K562 (cell line): ENCODE data around the gene FRYL. TPM values are rescaled to one million over a fixed set of nuclear protein-coding genes. Genes with fewer than 3 reads are reported as not detected.

ENCODE experiments used
- ATAC-seq: fragments of 200-7000 bp; cut with Tn5 transposase; 3 replicates; pipeline ENCODE4 v1.9.1; 2020; ENCODE audit warnings: moderate library complexity
- BruUV-seq: library from RNA; stranded (reverse); fragments of 400-500 nt; replicated peaks from 2 replicates; lab custom pipeline; 2021; lab: Mats Ljungman, UMichigan
- CTCF ChIA-PET: fragments of 300-600 bp; formaldehyde crosslinking; extraction: SDS; loops from one replicate; lab custom pipeline; 2021; ENCODE audit warnings: low intra/inter-chr PET ratio; lab: Yijun Ruan, JAX
- POLR2A ChIA-PET: fragments of 300-600, 350-650 bp; sonication (Branson Sonifier 250); formaldehyde crosslinking; extraction: SDS; loops from one replicate; lab custom pipeline; 2021; ENCODE audit warnings: antibody characterized with exemption, inconsistent platforms; lab: Yijun Ruan, JAX
- DNase-seq, 4 experiments: peaks; one replicate each; pipeline versions ENCODE4 v3.0.0 to v3.0.0-alpha.2; 2011 to 2018; ENCODE audit warnings: low spot score in 3 of 4, mixed read lengths in 3 of 4; ENCODE audit errors: extremely low read depth in 1 of 4
- FAIRE-seq: peaks from 2 replicates; lab custom pipeline; 2011; peaks lifted over from hg19 to GRCh38; lab: Jason Lieb, UNC
- H2AFZ ChIP-seq: 2 replicates; pipeline ENCODE4 v1.6.0; 2011; ENCODE audit warnings: low read depth, low read length, control low read depth, inconsistent platforms
- H3K27ac ChIP-seq: fragments of 200-600 bp; 3 replicates; pipeline ENCODE4 v1.8.0; 2011; ENCODE audit warnings: low read depth, mild to moderate bottlenecking, control low read depth, inconsistent platforms, low read length, moderate library complexity, mixed read lengths; ENCODE audit errors: extremely low read depth
- H3K27me3 ChIP-seq, 2 experiments: fragments of 300-600 bp in 1 of 2; 2 replicates in 1 of 2; 3 replicates in 1 of 2; pipeline versions ENCODE4 v1.6.0 to v1.8.0; 2011; ENCODE audit warnings: inconsistent platforms in 2 of 2, low read length in 2 of 2, mild to moderate bottlenecking in 1 of 2, mixed read lengths in 1 of 2, moderate library complexity in 1 of 2; ENCODE audit not compliant: control insufficient read depth in 2 of 2, insufficient read depth in 2 of 2
- H3K36me3 ChIP-seq: fragments of 300-600 bp; 3 replicates; pipeline ENCODE4 v1.8.0; 2011; ENCODE audit warnings: mild to moderate bottlenecking, low read length, inconsistent platforms; ENCODE audit not compliant: control insufficient read depth, insufficient read depth
- H3K4me1 ChIP-seq, 2 experiments: fragments of 200-600 bp in 1 of 2; replicated peaks in 1 of 2; 2 replicates in 1 of 2; 3 replicates in 1 of 2; pipeline versions ENCODE4 v1.5.1 to v1.8.0; 2011; ENCODE audit warnings: inconsistent platforms in 2 of 2, low read length in 2 of 2, mild to moderate bottlenecking in 1 of 2, mixed read lengths in 1 of 2, moderate library complexity in 1 of 2; ENCODE audit not compliant: control insufficient read depth in 2 of 2, insufficient read depth in 2 of 2
- H3K4me2 ChIP-seq: 2 replicates; pipeline ENCODE4 v1.6.1; 2011; ENCODE audit warnings: low read length, control low read depth, inconsistent platforms, mixed read lengths; ENCODE audit not compliant: insufficient read depth
- H3K4me3 ChIP-seq: fragments of 200-600 bp; sonication (generic), shearing (Covaris generic); 2 replicates; pipeline ENCODE4 v1.5.1; 2016; ENCODE audit warnings: control low read depth, inconsistent platforms
- H3K79me2 ChIP-seq: fragments of 200-600 bp; 3 replicates; pipeline ENCODE4 v1.8.0; 2011; ENCODE audit warnings: low read length, inconsistent platforms; ENCODE audit not compliant: control insufficient read depth, insufficient read depth
- H3K9ac ChIP-seq, 2 experiments: 2 replicates each; pipeline versions ENCODE4 v1.6.0 to v1.6.1; 2011; ENCODE audit warnings: low read depth in 2 of 2, low read length in 2 of 2, control low read depth in 1 of 2, inconsistent platforms in 1 of 2, mild to moderate bottlenecking in 1 of 2, mixed read lengths in 1 of 2; ENCODE audit not compliant: insufficient read depth in 1 of 2
- H3K9me1 ChIP-seq: one replicate; pipeline ENCODE4 v1.6.0; 2011; ENCODE audit warnings: inconsistent platforms, mild to moderate bottlenecking, low read length, moderate library complexity; ENCODE audit not compliant: control insufficient read depth, insufficient read depth
- H3K9me3 ChIP-seq: replicated peaks from 2 replicates; pipeline ENCODE4 v1.5.1; 2011; ENCODE audit warnings: low read depth, low read length, inconsistent platforms; ENCODE audit not compliant: control insufficient read depth, insufficient read depth
- H4K20me1 ChIP-seq: replicated peaks from 2 replicates; pipeline ENCODE4 v1.6.1; 2011; ENCODE audit warnings: low read length, inconsistent platforms, mixed read lengths; ENCODE audit not compliant: control insufficient read depth, insufficient read depth
- C11orf30 ChIP-seq: fragments of 450-650 bp; IDR thresholded peaks from 2 replicates; pipeline ENCODE4 v1.6.1; 2016; ENCODE audit warnings: low read depth, mild to moderate bottlenecking
- CBFA2T3 ChIP-seq: fragments of 450-650 bp; IDR thresholded peaks from 2 replicates; pipeline ENCODE4 v1.6.1; 2017
- COPS2 ChIP-seq: fragments of 450-650 bp; conservative IDR thresholded peaks from 2 replicates; pipeline ENCODE4 v1.6.1; 2016; ENCODE audit warnings: mild to moderate bottlenecking, moderate library complexity
- MAFG ChIP-seq: fragments of 450-650 bp; conservative IDR thresholded peaks from 2 replicates; pipeline ENCODE4 v1.6.1; 2016; ENCODE audit warnings: missing genetic modification characterization, missing compliant biosample characterization
- NFE2L1 ChIP-seq: fragments of 450-650 bp; IDR thresholded peaks from 2 replicates; pipeline ENCODE4 v1.6.1; 2016; ENCODE audit warnings: missing genetic modification characterization, low read depth, mild to moderate bottlenecking, missing compliant biosample characterization, moderate library complexity, borderline replicate concordance
- PCBP1 ChIP-seq: fragments of 200-400 bp; formaldehyde crosslinking; IDR thresholded peaks from 2 replicates; pipeline ENCODE4 v1.6.1; 2018; ENCODE audit warnings: mild to moderate bottlenecking, low read depth, low read length; ENCODE audit not compliant: poor library complexity, severe bottlenecking
- PKNOX1 ChIP-seq: fragments of 450-650 bp; IDR thresholded peaks from 2 replicates; pipeline ENCODE4 v1.6.1; 2016
- PURB ChIP-seq: sonication (generic); formaldehyde crosslinking; IDR thresholded peaks from 2 replicates; pipeline ENCODE4 v1.9.0; 2021; ENCODE audit warnings: low read depth, mild to moderate bottlenecking, missing genetic modification reagents
- PYGO2 ChIP-seq: fragments of 450-650 bp; IDR thresholded peaks from 2 replicates; pipeline ENCODE4 v1.6.1; 2016; ENCODE audit warnings: mild to moderate bottlenecking, missing genetic modification characterization, moderate library complexity, missing compliant biosample characterization
- RFX5 ChIP-seq: IDR thresholded peaks from 2 replicates; pipeline ENCODE4 v1.6.1; 2011; ENCODE audit warnings: low read depth, mild to moderate bottlenecking, improper control_type of control experiment, low read length
- SMARCE1 ChIP-seq: fragments of 450-650 bp; IDR thresholded peaks from 2 replicates; pipeline ENCODE4 v1.7.1; 2016; ENCODE audit warnings: mild to moderate bottlenecking
- SNAPC5 ChIP-seq: fragments of 250-450 bp; sonication (Bioruptor Pico); IDR thresholded peaks from 2 replicates; pipeline ENCODE4 v1.8.0; 2021; ENCODE audit warnings: moderate library complexity, mild to moderate bottlenecking, inconsistent platforms
- TAF9B ChIP-seq: fragments of 450-650 bp; IDR thresholded peaks from 2 replicates; pipeline ENCODE4 v1.6.1; 2018; ENCODE audit warnings: mild to moderate bottlenecking; ENCODE audit not compliant: partially characterized antibody
- XRCC5 ChIP-seq: fragments of 200-400 bp; formaldehyde crosslinking; IDR thresholded peaks from 2 replicates; pipeline ENCODE4 v1.6.1; 2017; ENCODE audit warnings: low read depth, mild to moderate bottlenecking, low read length
- ZFP36 ChIP-seq: fragments of 150-350 bp; IDR thresholded peaks from 2 replicates; pipeline ENCODE4 v1.6.1; 2018; ENCODE audit warnings: low read length, low read depth; ENCODE audit not compliant: partially characterized antibody
- ZNF24 ChIP-seq: fragments of 450-650 bp; IDR thresholded peaks from 2 replicates; pipeline ENCODE4 v1.6.1; 2016
- ZNF316 ChIP-seq: fragments of 450-650 bp; IDR thresholded peaks from 2 replicates; pipeline ENCODE4 v1.6.1; 2016
- ZNF408 ChIP-seq: fragments of 250-450 bp; sonication (Bioruptor Pico); IDR thresholded peaks from 2 replicates; pipeline ENCODE4 v1.4.0; 2020; ENCODE audit warnings: low read depth, mild to moderate bottlenecking, moderate library complexity
- WGBS: fragments of 100-300 bp; shearing (Covaris generic); methylation state at CpG from one replicate; pipeline ENCODE4 v1.1.6; 2016; ENCODE audit warnings: low coverage, mixed read lengths; ENCODE audit not compliant: insufficient coverage; ENCODE audit errors: missing lambda C conversion rate; 5-methylcytosine and 5-hydroxymethylcytosine counted together
- in situ Hi-C: fragments of 300-500 bp; cut with MboI; formaldehyde crosslinking; loops from 4 replicates; pipeline ENCODE4 v1.15.0; 2018; ENCODE audit warnings: inconsistent platforms, mixed read lengths
- intact Hi-C: fragments of 100-400 bp; cut with micrococcal nuclease; formaldehyde crosslinking; loops from 2 replicates; pipeline ENCODE4 v1.14.2; 2022
- polyA plus RNA-seq, 8 experiments: library from polyadenylated mRNA; depleted of rRNA in 4 of 8; stranded (reverse) in 5 of 8; unstranded in 3 of 8; fragments of >200 nt; fragmentation: Nextera tagmentation in 2 of 8; fragmentation: Illumina TruSeq in 1 of 8; extraction: Ambion mirVana in 2 of 8; extraction: Trizol in 1 of 8; gene quantifications; 2 replicates each; pipeline versions ENCODE4 v1.2.1 to v1.2.3, GENCODE V29; 2011 to 2014; ENCODE audit warnings: inconsistent platforms in 1 of 8, missing spikeins in 1 of 8
- total RNA-seq, 7 experiments: library from RNA; depleted of rRNA in 6 of 7; stranded (reverse); fragments of >200 nt in 6 of 7; fragmentation: Illumina TruSeq in 2 of 7; extraction: Trizol in 2 of 7; gene quantifications; 2 replicates each; pipeline versions ENCODE4 v1.2.1 to v1.2.3, GENCODE V29; 2011 to 2021; ENCODE audit warnings: low replicate concordance in 1 of 7
- TF ChIP-seq, protein P1 (sequence below): sonication (generic); IDR thresholded peaks from 2 replicates; pipeline ENCODE4 v1.6.1; 2016

FRYL gene
- total and polyA plus RNA-seq, 9 of the 15 experiments (the other 6 are each of a cell fraction or from before 2014, with no cell fraction given), result 7.2 to 34.9 (median 15.9) TPM

DNA sequence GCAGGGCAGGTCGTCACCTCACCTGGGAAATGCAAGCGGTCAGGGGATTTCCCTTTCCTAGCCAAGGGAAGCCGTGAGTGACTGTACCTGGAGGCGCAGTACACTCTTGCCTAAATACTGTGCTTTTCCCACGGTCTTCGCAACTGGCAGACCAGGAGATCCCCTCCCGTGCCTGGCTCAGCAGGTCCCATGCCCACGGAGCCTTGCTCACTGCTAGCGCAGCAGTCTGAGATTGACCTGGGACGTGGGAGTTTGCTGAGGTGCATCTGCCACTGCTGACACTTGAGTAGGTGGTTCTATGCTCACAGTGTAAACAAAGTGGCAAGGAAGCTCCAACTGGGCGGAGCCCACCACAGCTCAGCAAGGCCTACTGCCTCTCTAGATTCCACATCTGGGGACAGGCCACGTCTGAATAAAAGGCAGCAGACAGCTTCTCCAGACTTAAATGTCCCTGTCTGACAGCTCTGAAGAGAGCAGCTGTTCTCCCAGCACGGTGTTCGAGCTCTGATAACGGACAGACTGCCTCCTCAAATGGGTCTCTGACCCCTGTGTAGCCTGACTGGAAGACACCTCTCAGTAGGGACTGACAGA is 51.1 kb downstream of the FRYL start (continued):
- peak; percentile 56 for TF ChIP-seq TAF9B
- TF ChIP-seq, all 486 proteins: peak for 39; not testable (repeated sequence) for 447

DNA sequence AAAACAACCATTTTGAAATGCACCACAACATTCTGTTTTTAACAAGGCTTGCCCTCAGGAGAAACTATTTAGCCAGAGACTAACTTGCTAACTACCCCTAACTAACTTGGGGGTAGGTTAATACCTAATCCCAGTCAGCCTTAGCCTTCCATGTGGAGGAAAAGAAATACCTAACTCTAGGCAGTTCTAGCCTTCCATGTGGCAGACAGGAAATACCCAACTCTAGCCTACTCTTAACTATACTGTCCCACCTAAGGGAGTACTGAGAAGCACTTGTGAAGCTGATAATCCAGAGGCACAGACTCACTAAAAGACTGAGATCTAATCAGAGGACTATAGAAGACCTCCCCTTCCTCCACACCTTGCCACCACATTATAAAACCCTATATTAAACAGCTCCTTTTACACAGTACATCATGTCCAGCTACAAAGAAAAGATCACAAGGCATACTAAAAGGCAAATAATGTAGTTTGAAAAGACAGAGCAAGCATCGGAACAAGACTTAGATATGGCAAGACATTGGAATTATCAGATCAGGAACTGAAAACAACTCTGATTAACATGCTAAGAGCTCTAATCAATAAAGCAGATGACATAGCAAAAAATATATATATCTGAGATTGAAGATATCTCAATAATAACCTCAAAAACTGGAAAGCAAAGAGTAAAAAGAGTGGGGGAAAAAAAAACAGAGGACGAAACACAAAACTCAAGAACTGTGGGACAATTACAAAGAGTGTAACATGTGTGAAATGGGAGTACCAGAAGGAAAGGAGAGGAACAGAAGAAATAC is 52.2 kb downstream of the FRYL start:
- peak overlapping the region; percentile 37; the same call in 2 of the 3 replicates for H3K27ac ChIP-seq
- in situ Hi-C loops, result no loop called here
- ChIA-PET POLR2A (interaction anchor here (0.6 to 1.1 kb wide), 3 partner anchors 21 to 53 kb away, joined by 3 read pairs; partner anchors contain the start of gene FRYL), CTCF (no interaction called here)
- no peak overlapping the region for H2AFZ ChIP-seq
- intact Hi-C loops, result loop anchor here (5.0 kb wide), 2 partner anchors 49 to 104 kb away; partner anchors contain the start of gene OCIAD1
- H3K9me3 ChIP-seq, result no peaks in the 10 kb centered on the region
- H3K27me3 ChIP-seq, result no peaks in the 10 kb centered on the region
- H3K79me2 ChIP-seq, result peaks cover 77% of the 10 kb centered on the region
- H3K4me1 ChIP-seq, result peaks cover 12 to 46% of the 10 kb centered on the region in 2 experiments; a peak in 3 of 5 replicates
- ATAC-seq (peak; percentile 69), DNase-seq (peak in 1 of 4 experiments; percentile 37), FAIRE-seq (no peak)
- BruUV-seq, result no TSS peak
- H3K36me3 ChIP-seq, result no peaks in the 10 kb centered on the region
- H3K4me2 ChIP-seq, result no peak overlapping the region
- no peak overlapping the region; a peak in 1 of 4 replicates for H3K9ac ChIP-seq
- no peaks in the 10 kb centered on the region for H3K9me1 ChIP-seq
- H3K4me3 ChIP-seq, result no peak overlapping the region
- 59% methylated on average over 2 of the region's 2 CpGs for WGBS
- no peaks in the 10 kb centered on the region for H4K20me1 ChIP-seq
- TF ChIP-seq ZNF408 (CRISPR knock-in tag) (no peak), C11orf30 (peak; percentile 20; the same call in 1 of the 2 replicates), PURB (CRISPR knock-in tag) (no peak), RFX5 (no peak), PCBP1 (no peak), PYGO2 (tag) (no peak), NFE2L1 (tag) (0 out of 2 replicates have a peak, but pooled peaks have one; percentile 8), XRCC5 (no peak), CBFA2T3 (peak; percentile 31; the same call in 1 of the 2 replicates), SNAPC5 (CRISPR knock-in tag) (no peak), ZFP36 (peak; percentile 27), ZNF24 (no peak), PKNOX1 (no peak), SMARCE1 (no peak), ZNF316 (peak; percentile 72), COPS2 (no peak), MAFG (tag) (peak; percentile 52)
- TF ChIP-seq, protein P1, sequence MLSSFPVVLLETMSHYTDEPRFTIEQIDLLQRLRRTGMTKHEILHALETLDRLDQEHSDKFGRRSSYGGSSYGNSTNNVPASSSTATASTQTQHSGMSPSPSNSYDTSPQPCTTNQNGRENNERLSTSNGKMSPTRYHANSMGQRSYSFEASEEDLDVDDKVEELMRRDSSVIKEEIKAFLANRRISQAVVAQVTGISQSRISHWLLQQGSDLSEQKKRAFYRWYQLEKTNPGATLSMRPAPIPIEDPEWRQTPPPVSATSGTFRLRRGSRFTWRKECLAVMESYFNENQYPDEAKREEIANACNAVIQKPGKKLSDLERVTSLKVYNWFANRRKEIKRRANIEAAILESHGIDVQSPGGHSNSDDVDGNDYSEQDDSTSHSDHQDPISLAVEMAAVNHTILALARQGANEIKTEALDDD, result peak; percentile 97
